NCI-H1436 treated with DMSO at 0.1 percent for 48 hours (cell line): ENCODE results near the gene GPX3.

ENCODE experiments used
- DNase-seq: peaks from one replicate; lab custom pipeline; 2025; lab: John Stamatoyannopoulos, UW

GPX3 gene

GRCh38 chr5:151020304-151021110, at the start of gene GPX3:
Gene GPX3 (plus strand): TSS chr5:151020591. CDS start chr5:151020655, 64 bp downstream.
- DNase-seq, result no peak

DNA sequence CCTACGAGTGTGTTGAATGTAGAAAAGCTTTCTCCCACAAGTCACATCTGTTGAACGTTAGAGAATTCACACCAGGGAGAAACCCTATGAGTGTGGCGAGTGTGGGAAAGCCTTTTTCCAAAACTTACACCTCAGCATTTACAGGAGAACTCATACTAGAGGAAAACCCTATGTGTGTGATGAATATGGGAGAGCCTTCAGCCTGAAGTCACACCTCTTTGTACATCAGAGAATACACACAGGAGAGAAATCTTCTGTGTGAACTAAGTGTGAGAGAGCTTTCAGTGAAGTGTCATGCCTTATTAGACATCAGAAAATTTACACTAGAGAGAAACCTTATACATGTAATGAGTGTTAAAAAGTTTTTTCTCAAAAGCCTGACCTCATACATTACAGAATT, 41.8 kb upstream of the GPX3 start:
- no peak for DNase-seq

DNA sequence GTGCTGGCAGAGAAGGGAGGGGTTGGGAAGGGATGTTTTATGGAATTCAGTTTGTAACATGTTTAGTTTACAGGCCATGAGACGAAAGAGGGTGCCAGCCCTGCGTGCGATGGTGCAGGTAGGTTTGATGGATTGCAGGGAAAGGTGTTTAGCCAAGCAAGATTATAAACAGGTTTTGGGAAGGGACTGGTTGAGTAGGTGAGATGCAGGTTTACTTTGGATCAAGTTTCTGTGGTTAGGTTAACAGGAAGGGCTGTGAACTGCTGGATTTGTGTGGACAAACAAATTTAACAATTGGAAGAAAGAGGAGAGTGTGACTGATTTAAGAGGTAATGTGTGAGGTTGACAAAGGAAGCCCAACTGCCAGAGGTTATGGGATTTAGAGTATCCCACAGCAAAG, 32.6 kb upstream of the GPX3 start:
- no peak for DNase-seq

- DNase-seq, result no peak
Observed at GRCh38 chr5:150989695-150990094, 30.7 kb upstream of the GPX3 start.

DNA sequence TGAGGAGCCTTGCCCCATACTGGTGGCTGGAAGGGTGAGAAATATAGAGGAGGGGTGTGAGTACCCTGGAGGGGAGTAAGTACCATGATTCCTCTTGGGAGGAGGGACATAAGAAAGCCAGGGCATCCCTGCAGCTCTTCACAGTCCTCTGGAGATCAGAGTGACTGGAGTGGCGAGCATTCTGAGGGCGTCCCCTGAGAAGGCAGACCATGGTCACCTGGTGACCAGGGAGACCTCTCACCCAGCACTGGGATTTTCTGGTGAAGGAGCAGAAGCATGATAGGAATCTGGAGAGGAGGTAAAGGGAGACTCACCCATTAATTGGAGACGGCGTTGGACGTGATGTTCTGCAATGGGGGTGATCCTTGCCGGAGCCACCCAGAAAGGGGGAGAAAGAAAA, 27.7 kb upstream of the GPX3 start:
- DNase-seq, result no peak

DNA sequence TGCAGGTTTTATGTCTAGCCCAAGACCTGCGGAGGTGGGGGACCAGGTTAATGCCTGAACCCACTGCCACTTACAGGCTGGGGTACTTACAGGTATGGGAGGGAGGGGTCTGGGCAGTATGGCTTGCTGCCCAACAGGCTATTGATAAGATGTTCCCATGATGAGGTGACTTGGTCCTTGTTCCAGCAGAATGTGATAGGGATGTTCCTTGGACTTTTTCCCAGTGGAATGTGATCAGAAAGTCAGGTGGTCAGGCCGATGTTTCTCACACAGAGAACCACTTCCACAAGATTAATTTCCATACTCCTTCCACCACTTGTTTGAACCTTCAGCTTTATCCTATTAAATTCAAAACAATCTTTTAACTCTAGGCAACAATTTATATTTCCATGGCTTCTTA, 27.0 kb upstream of the GPX3 start:
- no peak for DNase-seq

GRCh38 chr5:150993826-150994412, 26.5 kb upstream of the GPX3 start:
- DNase-seq, result no peak

GRCh38 chr5:150999704-151000442, 20.5 kb upstream of the GPX3 start:
- no peak for DNase-seq

- DNase-seq, result no peak
Observed at GRCh38 chr5:151001436-151001835, 19.0 kb upstream of the GPX3 start.

GRCh38 chr5:151002250-151002649, 18.1 kb upstream of the GPX3 start:
- DNase-seq, result no peak

GRCh38 chr5:151002681-151003502, 17.5 kb upstream of the GPX3 start:
- DNase-seq, result no peak

DNA sequence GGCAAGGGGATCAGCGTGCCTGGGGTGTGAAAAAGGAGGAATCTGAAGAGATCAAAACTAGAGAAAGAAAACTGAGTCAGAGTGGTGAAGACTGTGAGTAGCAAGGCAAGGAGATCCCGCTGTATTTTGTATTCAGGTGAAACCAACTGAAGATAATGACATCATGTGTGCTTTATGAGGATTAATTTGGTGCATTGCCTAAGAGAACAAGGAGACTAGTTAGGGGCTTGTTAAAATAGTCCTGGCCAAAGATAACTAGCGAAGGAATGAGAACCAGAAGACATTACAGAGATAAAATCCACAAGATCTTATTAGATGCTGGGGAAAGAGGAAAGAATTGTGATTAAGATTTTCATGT, 16.9 kb upstream of the GPX3 start:
- DNase-seq, result no peak

GRCh38 chr5:151004499-151004898, 15.9 kb upstream of the GPX3 start:
- no peak for DNase-seq

- DNase-seq, result no peak
Observed at GRCh38 chr5:151005187-151005949, 15.0 kb upstream of the GPX3 start.

GRCh38 chr5:151005950-151006576, 14.3 kb upstream of the GPX3 start:
- no peak for DNase-seq

DNA sequence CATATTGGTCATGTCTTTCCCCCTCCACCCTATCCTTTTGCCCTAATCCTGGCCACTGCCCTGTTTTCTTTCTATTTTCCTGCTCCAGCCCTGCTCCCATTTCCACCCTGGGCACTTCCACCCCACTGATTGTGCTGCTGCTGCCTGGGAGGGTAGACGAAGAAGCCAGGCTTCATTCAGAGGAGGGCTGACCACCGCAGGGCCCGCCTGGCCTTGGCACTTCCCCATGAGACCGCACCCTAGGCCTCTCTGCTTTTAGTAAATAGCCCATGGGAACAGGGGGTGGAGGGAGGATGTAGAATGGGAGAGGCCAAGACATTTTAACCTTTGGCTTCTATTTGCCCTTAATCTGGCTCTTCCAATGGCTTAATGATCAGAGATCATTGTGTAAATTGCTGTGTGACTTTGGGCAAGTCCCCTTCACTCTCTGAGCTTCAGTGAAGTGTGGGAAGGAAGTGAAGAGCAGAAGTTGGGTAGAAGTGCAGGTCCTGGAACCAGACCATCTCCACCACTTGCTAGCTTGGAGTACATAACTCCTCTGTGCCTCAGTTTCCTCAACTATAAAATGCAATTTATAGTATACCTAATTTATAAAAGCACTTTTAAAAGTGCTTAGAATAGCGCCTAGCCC, 13.6 kb upstream of the GPX3 start:
- DNase-seq, result no peak

DNA sequence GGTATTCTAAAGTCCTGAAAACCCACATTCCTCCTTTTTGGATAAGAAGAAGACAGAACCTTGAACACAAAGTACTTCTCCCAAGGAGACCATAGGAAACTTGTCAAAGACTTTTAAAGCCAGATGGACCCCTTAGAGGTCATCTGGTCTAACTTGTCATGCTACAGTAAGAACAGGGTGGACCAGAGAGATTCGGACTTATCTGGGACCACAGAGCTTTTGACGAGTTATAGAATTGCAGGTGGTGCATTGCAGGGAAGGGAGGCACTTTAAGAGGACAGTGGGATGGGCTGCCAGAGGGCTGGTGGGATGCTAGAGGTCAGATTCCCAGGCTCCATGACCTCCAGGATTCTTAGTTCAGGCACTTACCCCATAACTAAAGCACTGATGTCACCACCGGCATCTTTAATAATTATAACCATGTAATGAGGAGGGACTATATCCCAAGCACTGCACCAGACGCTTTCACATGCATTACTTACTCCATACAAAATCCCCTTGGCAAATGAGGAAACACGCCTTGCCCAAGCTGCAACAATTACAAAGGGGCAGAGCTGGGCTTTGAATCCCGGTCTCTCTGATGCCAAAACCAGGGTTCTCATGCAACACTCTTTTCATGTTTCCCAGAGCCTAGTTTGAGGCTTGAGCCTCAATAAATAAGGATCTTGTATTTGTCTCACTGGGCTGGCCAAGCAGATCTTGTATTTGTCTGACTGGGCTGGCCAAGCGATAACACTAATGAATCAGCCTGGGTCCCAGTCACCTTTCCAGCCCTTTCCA, 12.8 kb upstream of the GPX3 start:
- no peak for DNase-seq

- DNase-seq, result no peak
Observed at GRCh38 chr5:151008210-151008491, 12.2 kb upstream of the GPX3 start.

DNA sequence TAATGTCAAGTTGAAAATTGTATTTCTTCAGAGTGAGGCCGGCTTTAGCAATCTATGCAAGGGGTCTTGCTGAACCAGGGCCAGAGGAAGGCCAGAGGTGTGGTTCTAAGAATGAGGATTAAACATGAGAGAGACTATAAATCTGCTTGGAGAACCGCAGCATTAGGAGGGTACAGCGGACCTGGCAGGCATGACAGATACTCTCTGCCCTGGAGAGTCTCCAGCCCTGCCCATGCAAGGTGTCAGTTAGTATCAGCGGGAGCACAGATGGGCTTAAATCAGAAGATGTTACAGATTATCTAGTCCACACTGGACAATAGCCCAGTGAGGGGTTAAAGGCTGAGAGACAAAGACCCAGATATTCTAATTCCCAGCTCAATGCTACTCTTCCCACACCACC, 11.5 kb upstream of the GPX3 start:
- DNase-seq, result no peak

- DNase-seq, result no peak
Observed at GRCh38 chr5:151012862-151013261, 7.5 kb upstream of the GPX3 start.
